ENCODE measurements around the gene ACOT8.
"Not testable (repeated sequence)": the region's sequence is repeated elsewhere in the genome, so short reads cannot be mapped to it uniquely, and the experiment has no call there.

Gene ACOT8

DNA sequence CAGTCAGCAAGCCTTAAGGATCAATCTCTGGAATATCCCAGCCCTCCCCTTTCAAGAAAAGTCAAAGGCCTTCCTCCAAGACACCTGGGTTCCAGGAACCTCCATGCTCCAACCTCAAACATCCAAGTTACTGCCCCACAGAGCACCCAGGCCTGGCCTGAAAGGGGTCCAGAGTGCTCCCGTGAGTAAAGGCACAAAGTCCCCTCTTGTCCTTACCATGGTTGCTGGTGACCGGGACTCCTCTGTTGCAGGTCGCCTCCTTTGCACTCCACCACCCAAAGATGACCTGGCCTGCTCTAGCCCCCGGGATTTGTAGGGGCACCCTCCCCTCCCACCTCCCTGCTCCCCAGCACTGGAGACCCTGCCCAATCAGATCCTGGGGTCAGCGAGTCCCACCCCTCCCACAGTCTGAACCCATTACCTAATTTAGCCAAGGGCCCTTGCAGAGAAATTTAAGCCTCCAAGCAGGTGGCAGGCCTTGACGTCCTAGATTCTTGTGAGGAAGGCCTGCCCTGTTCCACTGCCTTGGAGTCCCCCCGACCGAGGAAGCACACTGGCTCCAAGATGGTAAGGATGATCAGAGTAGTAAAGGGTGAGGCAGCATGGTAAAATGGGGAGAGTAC lies 30.1 kb downstream of the ACOT8 start, which contains the start of gene TNNC2:
TNNC2 (minus strand) TSS at position 283 of the 623 bp plus-strand sequence; CDS start at position 219, 64 bp downstream.
- DNase-seq (ENCODE audit: low spot score), result no peak

GRCh38 chr20:45826381-45827019 lies 30.7 kb downstream of the ACOT8 start:
- DNase-seq (ENCODE audit: low spot score), result no peak

DNA sequence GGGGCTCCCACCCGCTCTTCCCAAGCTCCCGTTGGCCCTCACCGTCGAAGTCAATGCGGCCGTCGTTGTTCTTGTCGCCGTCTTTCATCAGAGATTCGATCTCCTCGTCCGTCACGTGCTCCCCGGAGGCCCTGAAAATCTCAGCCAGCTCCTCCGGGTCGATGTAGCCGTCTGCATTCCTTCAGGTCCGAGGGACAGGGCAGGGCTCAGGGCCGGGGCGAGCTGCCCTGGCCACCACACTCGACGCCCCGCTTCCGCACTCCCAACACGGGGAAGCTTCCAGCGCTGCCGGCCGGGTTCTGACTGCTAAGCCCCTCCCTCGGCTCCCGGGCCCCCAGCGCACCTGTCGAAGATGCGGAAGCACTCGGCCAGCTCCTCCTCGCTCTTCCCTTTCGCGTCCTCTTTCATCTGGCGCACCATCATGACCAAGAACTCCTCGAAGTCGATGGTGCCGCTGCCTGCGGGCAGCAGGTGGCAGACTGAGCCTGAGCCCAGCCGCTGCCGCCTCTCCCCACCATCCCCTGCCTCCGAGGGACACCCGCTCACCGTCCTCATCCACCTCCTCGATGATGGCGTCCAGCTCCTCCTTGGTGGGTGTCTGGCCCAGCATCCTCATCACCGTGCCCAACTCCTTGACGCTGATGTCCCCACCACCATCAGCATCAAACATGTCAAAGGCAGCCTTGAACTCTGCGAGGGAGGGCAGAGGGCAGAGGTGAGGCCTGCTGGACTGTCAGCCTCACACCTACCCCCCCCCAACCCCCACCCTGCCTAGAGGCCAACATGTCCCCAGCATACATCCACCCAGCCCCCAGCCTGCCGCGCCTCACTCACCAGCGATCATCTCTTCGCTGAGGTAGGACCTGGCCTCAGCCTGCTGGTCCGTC lies 33.0 kb downstream of the ACOT8 start:
- no peak for DNase-seq (ENCODE audit: low spot score)

DNA sequence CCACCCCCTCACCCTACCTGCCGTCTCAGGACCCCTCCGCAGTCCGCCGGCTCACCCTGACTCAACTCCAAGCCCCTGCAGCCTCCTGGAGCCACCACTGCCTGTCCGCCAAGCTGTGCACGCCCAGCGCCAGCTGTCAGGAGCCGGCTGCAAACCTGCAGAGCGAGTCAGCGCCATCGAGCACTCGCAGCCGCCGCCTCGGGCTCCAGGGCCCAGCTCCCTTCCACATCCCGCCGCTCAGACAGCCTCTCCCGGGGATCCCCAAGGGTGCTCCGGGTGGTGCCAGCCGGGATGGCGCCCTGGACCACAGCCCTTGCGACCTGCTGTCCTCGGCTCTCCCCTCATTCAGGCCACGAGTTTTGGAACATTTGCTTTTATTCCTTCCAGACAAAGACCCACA lies 34.3 kb downstream of the ACOT8 start:
- DNase-seq (ENCODE audit: low spot score), result no peak

DNA sequence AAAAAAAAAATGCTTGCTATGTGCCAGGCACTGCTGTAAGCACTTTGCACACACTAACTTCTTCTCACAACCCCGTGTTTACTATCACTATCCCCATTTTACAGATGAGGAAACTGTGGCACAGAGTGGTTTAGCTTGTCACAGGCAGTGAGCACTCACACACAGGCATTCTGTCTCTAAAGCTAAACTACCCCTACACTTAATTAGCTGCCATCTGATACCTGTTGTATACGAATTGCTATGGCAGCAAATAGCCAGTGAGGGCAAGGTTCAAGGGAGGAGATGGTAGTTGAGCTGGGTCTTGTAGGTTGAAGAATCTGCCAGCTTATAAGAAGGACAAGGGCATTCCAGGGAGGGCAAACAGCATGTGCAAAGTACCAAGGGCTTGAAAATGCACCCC lies 35.2 kb downstream of the ACOT8 start:
- DNase-seq (ENCODE audit: low spot score), result no peak

GRCh38 chr20:45819466-45819865 lies 37.7 kb downstream of the ACOT8 start:
- DNase-seq (ENCODE audit: low spot score), result no peak

DNA sequence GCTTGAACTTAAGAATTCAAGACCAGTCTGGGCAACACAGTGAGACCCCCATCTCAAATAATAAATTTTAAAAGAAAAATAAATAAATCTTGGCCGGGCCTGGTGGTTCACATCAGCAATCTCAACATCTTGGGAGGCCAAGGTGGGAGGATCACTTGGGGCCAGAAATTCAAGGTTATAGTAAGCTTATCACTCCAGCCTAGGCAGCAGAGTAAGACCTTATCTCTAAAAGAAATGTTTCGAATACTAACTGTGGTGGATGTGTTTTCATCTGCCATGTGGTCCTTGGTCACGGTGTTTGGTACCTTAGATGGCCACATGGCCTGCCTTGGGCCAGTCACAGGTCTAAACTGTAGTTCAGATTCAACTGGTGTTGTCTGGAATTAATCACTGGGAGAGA lies 39.0 kb downstream of the ACOT8 start:
- no peak for DNase-seq (ENCODE audit: low spot score)

GRCh38 chr20:45817376-45818194 lies 39.6 kb downstream of the ACOT8 start:
- DNase-seq (ENCODE audit: low spot score), result no peak

- DNase-seq (ENCODE audit: low spot score), result no peak
Observed at GRCh38 chr20:45816951-45817350, 40.2 kb downstream of the ACOT8 start.

- no peak for DNase-seq (ENCODE audit: low spot score)
Observed at GRCh38 chr20:45814314-45814713, 42.9 kb downstream of the ACOT8 start.

- no peak for DNase-seq (ENCODE audit: low spot score)
Observed at GRCh38 chr20:45813489-45813888, 43.7 kb downstream of the ACOT8 start.

- no peak for DNase-seq (ENCODE audit: low spot score)
Observed at GRCh38 chr20:45813006-45813340, 44.2 kb downstream of the ACOT8 start.

DNA sequence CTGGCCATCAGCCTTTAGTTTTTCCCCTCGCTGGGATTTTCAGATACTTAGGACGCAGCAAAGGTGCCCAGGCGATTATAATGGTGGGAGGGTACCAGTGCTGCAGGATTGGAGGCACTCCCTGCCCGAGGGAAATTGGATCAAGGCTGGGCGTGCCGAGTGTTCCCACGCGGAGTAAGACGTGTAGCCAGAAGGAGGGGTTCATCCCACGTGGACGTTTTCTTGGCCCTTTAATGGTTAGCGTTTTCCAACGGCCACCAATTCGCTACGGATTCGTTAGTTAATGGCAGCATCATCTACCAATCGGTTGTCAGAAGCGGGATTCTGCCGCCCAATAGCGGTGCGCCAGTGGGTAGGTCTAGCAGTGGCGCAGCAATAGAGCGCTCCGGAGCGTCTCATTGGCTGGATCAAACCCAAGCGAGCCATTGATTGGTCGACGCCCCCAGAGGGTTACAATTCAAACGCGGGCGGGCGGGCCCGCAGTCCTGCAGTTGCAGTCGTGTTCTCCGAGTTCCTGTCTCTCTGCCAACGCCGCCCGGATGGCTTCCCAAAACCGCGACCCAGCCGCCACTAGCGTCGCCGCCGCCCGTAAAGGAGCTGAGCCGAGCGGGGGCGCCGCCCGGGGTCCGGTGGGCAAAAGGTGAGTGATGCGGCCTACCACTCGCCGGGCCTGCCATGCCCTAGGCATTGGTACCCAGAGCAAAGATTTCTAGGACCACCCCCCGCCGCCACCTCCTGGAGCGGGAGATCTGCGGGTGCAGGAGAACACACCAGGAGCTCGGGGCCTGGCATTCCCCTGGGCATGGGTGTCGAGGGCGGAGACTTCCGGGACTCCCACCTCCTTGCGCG lies 44.8 kb downstream of the ACOT8 start, which contains the start of gene UBE2C:
UBE2C (plus strand) TSS at position 488 of the 849 bp plus-strand sequence; CDS start at position 540, 52 bp downstream.
- peak; percentile 100 for DNase-seq (ENCODE audit: low spot score)

DNA sequence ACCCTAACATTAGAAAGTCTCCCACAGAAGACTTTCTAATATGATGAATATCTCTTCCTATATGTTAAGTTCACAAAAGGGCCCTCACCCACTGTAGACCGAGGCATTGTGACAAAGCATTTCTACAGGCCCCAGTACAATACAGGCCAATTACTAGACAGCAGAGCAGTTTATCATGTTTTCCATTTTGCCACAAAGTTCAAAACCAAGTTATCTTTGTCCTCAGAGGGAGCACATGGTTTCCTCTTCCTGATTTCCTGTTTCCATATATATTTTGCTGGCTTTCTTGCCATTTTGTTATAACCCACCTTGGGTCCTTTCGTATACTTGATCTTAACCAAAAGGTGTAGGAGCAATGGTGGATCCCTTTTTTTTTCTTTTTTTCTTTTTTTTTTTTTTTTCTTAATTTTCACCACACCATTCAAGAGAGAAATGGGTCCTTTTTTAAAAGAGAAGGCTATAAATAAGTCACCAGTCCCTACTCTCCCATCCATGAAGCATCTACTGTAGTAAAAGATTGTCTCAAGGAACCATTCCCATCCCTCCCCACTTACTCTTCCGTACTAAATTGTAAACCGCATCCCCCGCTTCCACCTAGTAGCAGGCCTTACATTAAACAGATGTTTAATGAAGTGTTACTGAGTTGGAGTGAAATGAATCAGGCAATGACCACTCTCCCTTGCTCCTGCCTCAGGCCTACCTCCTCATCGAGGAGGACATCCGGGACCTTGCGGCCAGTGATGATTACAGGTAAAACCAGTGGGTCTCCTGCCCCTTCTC lies 46.8 kb downstream of the ACOT8 start:
- no peak for DNase-seq (ENCODE audit: low spot score)

GRCh38 chr20:45801851-45802250 lies 55.3 kb downstream of the ACOT8 start:
- DNase-seq (ENCODE audit: low spot score), result no peak

DNA sequence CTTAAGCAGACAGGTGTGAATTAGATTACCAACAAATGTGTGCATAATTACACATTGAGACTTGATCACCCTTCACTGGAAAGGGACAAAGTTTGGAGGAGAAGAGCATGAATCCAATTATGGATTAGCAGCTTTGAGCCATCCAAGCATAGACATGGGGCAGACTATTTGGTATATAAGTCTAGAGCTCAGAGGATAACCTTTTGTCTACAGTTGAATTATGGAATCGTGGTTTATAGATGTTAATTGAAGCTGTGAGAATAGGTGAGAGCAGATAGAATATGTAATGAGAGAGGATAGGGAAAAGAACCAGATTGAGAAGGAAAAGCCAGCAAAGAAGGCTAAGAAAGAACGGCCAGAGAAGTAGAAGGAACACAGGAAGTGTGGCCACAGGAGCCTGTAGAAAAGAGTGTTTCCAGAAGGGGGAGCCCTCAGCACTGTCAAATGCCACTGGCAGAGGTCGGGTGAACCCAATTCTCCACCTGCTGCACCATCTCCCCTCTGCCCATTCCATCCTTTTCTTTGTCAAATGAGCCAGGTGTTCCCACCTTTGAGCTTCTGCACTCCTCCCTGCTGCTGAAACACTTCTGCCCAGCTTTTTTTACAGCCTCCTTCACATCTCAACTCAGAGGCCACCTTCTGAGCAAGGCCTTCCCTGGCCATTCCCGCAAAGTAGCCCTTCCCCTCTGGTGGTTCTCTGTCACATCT lies 58.1 kb downstream of the ACOT8 start:
- DNase-seq (ENCODE audit: low spot score), result peak; percentile 77

DNA sequence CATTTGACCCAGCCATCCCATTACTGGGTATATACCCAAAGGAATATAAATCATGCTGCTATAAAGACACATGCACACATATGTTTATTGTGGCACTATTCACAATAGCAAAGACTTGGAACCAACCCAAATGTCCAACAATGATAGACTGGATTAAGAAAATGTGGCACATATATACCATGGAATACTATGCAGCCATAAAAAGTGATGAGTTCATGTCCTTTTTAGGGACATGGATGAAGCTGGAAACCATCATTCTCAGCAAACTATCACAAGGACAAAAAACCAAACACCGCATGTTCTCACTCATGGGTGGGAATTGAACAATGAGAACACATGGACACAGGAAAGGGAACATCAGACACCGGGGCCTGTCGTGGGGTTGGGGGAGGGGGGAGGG lies 59.2 kb downstream of the ACOT8 start:
- DNase-seq (ENCODE audit: low spot score), result not testable (repeated sequence)

- not testable (repeated sequence) for DNase-seq (ENCODE audit: low spot score)
Observed at GRCh38 chr20:45797510-45797909, 59.7 kb downstream of the ACOT8 start.

GRCh38 chr20:45796337-45797065 lies 60.7 kb downstream of the ACOT8 start:
- no peak for DNase-seq (ENCODE audit: low spot score)
